GM12865 (cell line): ENCODE measurements around the gene TAB2.
"Not testable (repeated sequence)": the region's sequence is repeated elsewhere in the genome, so short reads cannot be mapped to it uniquely, and the experiment has no call there.

Experiments used
- DNase-seq: peaks from one replicate; pipeline ENCODE4 v3.0.0; 2010; ENCODE audit warnings: low read depth
- H3K4me3 ChIP-seq: 2 replicates; pipeline ENCODE4 v1.5.1; 2011; ENCODE audit warnings: mild to moderate bottlenecking, low read depth, low read length, control low read depth
- TF ChIP-seq, protein P1 (sequence below): IDR thresholded peaks from 2 replicates; pipeline ENCODE4 v1.5.1; 2011; ENCODE audit warnings: low read length, control low read depth, low read depth, inconsistent platforms; ENCODE audit not compliant: insufficient read depth; ENCODE audit errors: missing control alignments

Gene TAB2

DNA sequence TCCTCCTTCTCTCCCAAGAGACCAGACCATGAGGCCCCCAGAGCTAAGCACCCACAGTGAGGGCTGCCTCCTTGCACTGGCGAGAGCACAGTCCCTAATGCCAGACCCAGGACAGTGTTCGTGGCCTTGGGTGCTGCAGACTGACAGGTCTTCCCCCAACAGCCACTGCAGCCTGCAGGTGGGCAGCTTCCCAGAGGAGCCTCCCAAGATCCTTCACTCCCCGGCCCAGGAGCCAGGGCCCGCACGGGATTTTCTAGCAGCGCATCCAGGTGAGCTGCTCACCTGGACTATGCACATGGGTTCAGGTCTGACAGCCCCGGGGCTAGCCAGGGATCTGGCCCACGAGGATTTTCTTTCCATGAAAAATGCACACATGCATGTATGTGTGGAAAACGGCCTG lies 124.2 kb downstream of the TAB2 start:
- TF ChIP-seq, protein P1, sequence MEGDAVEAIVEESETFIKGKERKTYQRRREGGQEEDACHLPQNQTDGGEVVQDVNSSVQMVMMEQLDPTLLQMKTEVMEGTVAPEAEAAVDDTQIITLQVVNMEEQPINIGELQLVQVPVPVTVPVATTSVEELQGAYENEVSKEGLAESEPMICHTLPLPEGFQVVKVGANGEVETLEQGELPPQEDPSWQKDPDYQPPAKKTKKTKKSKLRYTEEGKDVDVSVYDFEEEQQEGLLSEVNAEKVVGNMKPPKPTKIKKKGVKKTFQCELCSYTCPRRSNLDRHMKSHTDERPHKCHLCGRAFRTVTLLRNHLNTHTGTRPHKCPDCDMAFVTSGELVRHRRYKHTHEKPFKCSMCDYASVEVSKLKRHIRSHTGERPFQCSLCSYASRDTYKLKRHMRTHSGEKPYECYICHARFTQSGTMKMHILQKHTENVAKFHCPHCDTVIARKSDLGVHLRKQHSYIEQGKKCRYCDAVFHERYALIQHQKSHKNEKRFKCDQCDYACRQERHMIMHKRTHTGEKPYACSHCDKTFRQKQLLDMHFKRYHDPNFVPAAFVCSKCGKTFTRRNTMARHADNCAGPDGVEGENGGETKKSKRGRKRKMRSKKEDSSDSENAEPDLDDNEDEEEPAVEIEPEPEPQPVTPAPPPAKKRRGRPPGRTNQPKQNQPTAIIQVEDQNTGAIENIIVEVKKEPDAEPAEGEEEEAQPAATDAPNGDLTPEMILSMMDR: no peak
- no peak overlapping the region for H3K4me3 ChIP-seq
- no peak for DNase-seq

DNA sequence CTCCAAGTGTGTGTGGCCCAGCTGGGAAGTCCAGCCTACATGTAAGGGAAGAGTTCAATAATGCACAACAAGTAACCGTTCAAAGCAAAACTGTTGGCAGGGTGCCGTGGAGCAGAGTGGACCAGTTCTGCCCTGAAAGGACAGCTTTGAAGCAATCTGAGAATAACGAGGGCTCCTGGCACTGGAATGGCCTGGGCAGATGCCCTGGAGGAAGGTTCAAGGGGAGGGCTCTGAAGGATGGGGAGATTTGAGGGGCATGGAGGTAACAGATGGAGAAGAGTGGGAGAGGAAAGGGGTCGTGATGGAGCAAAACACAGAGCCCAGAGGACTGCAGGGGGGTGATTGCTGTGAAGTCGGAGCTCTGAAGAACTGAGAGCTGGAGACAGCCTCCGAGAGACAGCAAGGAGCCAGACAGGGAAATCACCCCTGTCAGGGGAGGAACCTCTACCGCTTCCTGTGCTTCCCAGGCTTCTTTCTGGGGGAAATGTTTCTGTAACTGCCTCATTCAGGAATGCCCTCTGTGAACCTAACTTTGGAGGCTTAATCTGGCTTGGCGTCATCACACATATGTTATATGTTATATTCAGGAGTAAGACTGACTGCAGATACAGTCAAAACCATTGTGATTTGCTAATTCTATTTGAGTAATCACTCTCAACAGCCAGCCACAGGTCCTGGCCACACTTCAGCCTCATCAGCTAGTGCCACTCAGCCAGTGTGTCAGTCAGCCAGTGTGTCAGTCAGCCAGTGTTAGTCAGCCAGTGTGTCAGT lies 126.1 kb downstream of the TAB2 start:
- TF ChIP-seq, protein P1: no peak

DNA sequence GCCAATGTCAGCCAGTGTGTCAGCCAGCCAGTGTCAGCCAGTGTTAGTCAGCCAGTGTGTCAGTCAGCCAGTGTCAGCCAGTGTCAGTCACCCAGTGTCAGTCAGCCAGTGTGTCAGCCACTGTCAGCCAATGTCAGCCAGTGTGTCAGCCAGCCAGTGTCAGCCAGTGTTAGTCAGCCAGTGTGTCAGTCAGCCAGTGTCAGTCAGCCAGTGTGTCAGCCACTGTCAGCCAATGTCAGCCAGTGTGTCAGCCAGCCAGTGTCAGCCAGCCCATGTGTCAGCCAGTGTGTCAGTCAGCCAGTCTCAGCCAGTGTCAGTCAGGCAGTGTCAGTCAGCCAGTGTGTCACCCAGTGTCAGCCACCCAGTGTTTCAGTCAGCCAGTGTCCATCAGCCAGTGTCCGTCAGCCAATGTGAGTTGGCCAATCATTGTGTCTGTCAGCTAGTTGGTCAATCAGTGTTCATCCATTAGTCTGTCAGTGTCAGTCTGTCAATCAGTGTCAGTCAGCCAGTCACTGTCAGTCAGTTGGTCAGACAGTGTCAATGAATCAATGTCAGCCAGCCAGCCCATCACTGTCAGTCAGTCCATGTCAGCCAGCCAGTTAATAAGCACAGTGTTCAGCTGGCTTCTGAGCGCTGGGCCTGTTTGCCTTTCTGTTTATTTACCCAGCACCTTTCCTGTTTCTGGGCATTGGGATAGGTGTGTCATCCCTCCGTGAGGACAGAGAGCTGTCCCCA lies 127.0 kb downstream of the TAB2 start:
- H3K4me3 ChIP-seq, DNase-seq: not testable (repeated sequence)

More for the DNA sequence above, 126.1 kb downstream of the TAB2 start:
- DNase-seq: peak; percentile 63
- H3K4me3 ChIP-seq: no peak overlapping the region

DNA sequence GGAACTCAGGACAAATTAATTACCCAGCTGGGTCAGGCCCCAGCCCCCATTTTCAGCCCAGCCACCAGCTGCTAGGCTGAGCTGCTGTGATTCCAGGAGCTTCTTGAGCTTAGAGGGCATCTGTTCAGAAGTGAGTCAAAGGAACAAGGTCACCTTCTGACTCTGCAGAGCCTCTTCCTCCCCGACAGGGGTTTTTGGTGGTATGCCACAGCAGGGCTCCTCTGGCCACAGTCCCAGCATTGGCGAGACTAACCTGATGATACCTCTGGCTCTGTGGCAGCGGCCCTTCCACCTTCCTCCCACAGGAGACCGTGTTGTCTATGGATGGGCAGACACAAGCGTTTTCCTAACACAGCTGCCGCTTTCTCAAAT lies 127.6 kb downstream of the TAB2 start:
- no peak overlapping the region for H3K4me3 ChIP-seq
- DNase-seq: peak; percentile 58
- TF ChIP-seq, protein P1: no peak

DNA sequence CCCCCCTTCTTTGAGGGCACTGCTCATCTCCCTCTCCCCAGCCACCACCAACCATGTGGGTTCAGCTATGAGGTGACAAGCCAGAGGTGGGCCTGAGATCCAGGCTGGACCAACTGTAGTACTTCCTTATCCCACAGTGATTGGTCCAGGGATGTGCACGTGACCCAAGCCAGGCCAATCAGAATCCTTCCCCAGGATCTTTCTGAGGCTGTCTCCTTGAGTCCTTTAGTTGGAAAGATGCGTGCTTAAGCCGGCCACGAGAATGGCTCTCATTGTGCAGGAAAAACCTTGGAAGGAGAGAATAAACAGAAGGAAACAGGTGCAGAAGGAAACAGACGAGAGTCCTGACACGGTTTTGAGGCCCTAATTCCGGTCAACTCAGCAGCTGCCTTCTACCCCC lies 128.1 kb downstream of the TAB2 start:
- TF ChIP-seq, protein P1: no peak
- H3K4me3 ChIP-seq: no peak overlapping the region
- DNase-seq: no peak

DNA sequence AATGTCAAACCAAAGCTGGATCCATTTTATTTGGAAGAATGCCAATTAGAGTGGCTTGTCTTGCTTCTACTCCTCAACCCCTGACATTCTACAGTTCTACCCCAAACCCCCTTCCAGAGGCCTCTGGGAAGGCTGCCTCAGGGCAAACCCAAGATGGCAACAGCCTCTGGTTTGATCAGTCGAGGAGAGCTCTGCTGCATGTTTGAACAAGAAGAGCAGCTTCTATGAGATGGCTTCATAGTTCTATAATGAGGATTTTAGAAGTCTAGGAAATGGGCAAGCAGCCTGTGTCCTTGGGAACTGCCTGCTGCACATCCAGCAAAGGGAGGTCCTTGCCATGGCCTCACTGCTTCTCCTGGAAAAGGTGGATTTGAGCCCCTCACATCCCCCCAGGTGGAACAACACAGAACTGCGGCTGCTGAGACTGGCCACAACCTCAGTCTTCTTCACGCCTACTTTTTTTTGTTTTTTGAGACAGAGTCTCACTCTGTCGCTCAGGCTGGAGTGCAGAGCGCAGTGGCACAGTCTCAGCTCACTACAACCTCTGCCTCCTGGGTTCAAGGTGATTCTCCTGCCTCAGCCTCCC lies 129.4 kb downstream of the TAB2 start:
- no peak overlapping the region for H3K4me3 ChIP-seq
- TF ChIP-seq, protein P1: no peak
- DNase-seq: no peak

DNA sequence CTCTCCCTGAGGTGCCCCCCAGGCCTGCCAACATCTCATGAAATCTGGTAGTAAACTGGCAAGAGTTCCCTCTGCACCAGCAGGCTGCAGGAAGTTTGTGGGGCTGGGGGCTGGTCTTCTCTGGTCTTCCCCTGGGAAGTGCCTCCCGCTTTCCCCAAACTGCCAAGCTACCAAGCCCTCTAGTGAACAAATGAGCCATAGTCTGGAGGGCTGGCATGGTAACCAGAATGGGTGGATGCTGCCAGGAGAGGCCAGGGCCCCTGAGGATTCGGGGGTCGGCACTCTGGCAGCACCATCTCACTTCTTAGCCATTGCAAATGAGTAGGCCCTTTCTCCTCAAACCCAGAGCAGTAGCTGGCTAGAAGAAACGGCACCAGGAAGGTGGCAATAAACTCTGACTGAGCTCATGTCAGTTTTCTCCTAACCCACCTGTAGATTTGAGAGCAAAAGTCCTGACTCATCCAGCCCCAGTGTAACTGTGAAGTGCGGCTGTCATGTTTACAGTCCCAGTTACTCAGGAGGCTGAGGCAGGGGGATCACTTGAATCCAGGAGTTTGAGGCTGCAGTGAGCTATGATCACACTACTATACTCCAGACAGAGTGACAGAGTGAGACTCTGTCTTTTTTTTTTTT lies 131.4 kb downstream of the TAB2 start:
- no peak overlapping the region for H3K4me3 ChIP-seq
- DNase-seq: no peak
- TF ChIP-seq, protein P1: no peak
